ENCODE results near the gene HLA-DRA.
"Not testable (repeated sequence)": the region's sequence is repeated elsewhere in the genome, so short reads cannot be mapped to it uniquely, and the experiment has no call there.

GRCh38 chr6:32433950-32434349 is 5.7 kb upstream of the HLA-DRA start:
- TF ChIP-seq CTCF (IDR thresholded peaks at IDR 0.05; ENCODE audit: extremely low read depth in 1 of 2, insufficient read depth in 1 of 2, low read depth in 1 of 2, low read length in 2 of 2); POLR2A (IDR thresholded peaks at IDR 0.05; ENCODE audit: low read depth, low read length); EZH2 (IDR thresholded peaks at IDR 0.05; ENCODE audit: borderline replicate concordance, low read depth, low read length, severe bottlenecking); POLR2AphosphoS5 (IDR thresholded peaks at IDR 0.05; ENCODE audit: insufficient read depth, low read depth, low read length); MAX (IDR thresholded peaks at IDR 0.05; ENCODE audit: insufficient read depth, insufficient read length); JUN (IDR thresholded peaks at IDR 0.05; ENCODE audit: borderline replicate concordance, insufficient read depth, insufficient read length, low read depth); FOS (IDR thresholded peaks at IDR 0.05; ENCODE audit: borderline replicate concordance, insufficient read depth, low read length); MYC (IDR thresholded peaks at IDR 0.05; ENCODE audit: low read depth, low read length): not testable (repeated sequence)

All from endothelial cell of umbilical vein (primary cell).